Endothelial cell (in vitro differentiated cells): Measurements from ENCODE around the gene TMEM171. TPM values are rescaled to one million over a fixed set of nuclear protein-coding genes. Genes with fewer than 3 reads are reported as not detected.
A peak's percentile ranks its signal among the peaks of the same experiment; 100 is the strongest.

Experiments used
- DNase-seq: peaks from one replicate; pipeline ENCODE4 v3.0.0; 2021; ENCODE audit warnings: low spot score
- H3K27ac Mint-ChIP-seq: one replicate; pipeline ENCODE4 v1.8.0; 2021; ENCODE audit warnings: mixed read lengths, inconsistent platforms; ENCODE audit not compliant: unreplicated experiment
- H3K27me3 Mint-ChIP-seq: one replicate; pipeline ENCODE4 v1.8.0; 2021; ENCODE audit warnings: mild to moderate bottlenecking, moderate library complexity, mixed read lengths, inconsistent platforms; ENCODE audit not compliant: unreplicated experiment
- H3K36me3 Mint-ChIP-seq: one replicate; pipeline ENCODE4 v1.8.0; 2021; ENCODE audit warnings: mild to moderate bottlenecking, low read depth, mixed read lengths, inconsistent platforms; ENCODE audit not compliant: unreplicated experiment
- H3K4me1 Mint-ChIP-seq: one replicate; pipeline ENCODE4 v1.8.0; 2021; ENCODE audit warnings: mild to moderate bottlenecking, mixed read lengths, inconsistent platforms; ENCODE audit not compliant: unreplicated experiment
- H3K4me3 Mint-ChIP-seq: one replicate; pipeline ENCODE4 v1.8.0; 2021; ENCODE audit warnings: mild to moderate bottlenecking, mixed read lengths, inconsistent platforms; ENCODE audit not compliant: unreplicated experiment
- H3K9me3 Mint-ChIP-seq: one replicate; pipeline ENCODE4 v1.8.0; 2021; ENCODE audit warnings: mixed read lengths, inconsistent platforms; ENCODE audit not compliant: unreplicated experiment
- long read RNA-seq: library from polyadenylated mRNA; unstranded; transcript quantifications from one replicate; pipeline ENCODE4 v2.0.0, GENCODE V29; 2020; ENCODE audit not compliant: unreplicated experiment
- total RNA-seq: library from RNA; stranded (reverse); fragmentation: NEBNext Ultra II Directional; extraction: Animal tissue kit (Norgen Biotek cat#: 25700); gene quantifications from one replicate; pipeline ENCODE4 v1.2.1, GENCODE V29; 2021; ENCODE audit not compliant: unreplicated experiment
- TF ChIP-seq, protein P1 (sequence below): fragments of 200-600 bp; sonication (generic); IDR thresholded peaks from one replicate; pipeline ENCODE4 v1.5.0; 2021; ENCODE audit warnings: antibody characterized with exemption; ENCODE audit not compliant: unreplicated experiment

The TMEM171 gene, protein sequence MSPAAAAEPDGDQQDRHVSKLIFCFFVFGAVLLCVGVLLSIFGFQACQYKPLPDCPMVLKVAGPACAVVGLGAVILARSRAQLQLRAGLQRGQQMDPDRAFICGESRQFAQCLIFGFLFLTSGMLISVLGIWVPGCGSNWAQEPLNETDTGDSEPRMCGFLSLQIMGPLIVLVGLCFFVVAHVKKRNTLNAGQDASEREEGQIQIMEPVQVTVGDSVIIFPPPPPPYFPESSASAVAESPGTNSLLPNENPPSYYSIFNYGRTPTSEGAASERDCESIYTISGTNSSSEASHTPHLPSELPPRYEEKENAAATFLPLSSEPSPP
- not detected for total RNA-seq
- long read RNA-seq, result 0 reads

DNA sequence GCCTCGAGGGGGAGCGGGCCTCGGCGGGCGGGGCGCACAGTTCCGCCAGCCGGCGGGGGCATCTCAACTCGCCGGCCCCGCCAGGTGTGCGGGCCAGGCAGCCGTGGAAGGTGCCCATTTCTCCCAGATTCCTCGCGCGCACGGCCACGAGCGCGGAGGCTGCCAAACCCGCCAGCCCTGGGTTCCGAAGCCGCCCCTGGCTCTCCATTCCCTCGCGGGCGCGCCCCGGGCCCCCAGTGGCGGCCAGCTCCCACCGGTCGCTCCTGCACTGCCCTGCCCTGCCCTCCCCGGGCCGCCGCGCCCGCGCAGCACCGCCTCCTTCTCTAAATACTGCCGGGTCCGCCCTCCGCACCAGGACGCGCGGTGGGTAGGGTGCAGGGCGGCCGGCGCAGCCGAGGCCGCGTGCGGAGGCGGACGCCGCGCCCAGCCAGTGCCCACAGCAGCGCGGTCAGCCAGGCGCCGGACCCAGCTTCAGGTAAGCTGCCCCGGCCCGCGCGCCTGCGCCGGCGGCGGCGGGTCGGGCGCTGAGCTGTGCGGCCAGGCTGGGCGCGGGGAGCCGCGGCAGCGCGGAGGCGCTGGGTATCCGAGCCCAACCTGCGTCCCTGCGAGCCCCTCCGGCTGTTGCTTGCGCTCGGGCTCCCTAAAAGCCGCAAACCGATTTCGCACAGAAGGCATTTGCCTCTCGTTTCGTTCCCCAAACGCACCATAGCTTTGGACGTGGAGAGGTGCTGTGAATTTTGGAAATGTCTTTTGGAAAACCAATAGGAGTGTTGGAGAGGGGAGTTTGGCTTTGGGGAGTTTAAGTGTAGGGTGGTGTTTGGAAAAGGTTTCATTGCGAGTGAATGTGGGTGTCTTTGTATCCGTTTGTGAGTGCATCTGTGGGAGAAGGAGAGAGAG lies at the start of gene TMEM171:
Gene TMEM171, plus strand, starts transcription at position 354 of the 897 bp plus-strand sequence. CDS start 2,799 bp downstream, outside the sequence.
- peaks cover 12% of the 10 kb centered on the region for H3K27me3 Mint-ChIP-seq
- TF ChIP-seq, protein P1, sequence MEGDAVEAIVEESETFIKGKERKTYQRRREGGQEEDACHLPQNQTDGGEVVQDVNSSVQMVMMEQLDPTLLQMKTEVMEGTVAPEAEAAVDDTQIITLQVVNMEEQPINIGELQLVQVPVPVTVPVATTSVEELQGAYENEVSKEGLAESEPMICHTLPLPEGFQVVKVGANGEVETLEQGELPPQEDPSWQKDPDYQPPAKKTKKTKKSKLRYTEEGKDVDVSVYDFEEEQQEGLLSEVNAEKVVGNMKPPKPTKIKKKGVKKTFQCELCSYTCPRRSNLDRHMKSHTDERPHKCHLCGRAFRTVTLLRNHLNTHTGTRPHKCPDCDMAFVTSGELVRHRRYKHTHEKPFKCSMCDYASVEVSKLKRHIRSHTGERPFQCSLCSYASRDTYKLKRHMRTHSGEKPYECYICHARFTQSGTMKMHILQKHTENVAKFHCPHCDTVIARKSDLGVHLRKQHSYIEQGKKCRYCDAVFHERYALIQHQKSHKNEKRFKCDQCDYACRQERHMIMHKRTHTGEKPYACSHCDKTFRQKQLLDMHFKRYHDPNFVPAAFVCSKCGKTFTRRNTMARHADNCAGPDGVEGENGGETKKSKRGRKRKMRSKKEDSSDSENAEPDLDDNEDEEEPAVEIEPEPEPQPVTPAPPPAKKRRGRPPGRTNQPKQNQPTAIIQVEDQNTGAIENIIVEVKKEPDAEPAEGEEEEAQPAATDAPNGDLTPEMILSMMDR, result no peak
- H3K36me3 Mint-ChIP-seq, result peaks cover 4% of the 10 kb centered on the region
- no peak within 1 kb of the TSS for H3K27ac Mint-ChIP-seq
- H3K4me3 Mint-ChIP-seq, result peak within 1 kb of the TSS; percentile 82
- DNase-seq, result peak; percentile 48
- H3K4me1 Mint-ChIP-seq, result peaks cover 7% of the 10 kb centered on the region
- no peaks in the 10 kb centered on the region for H3K9me3 Mint-ChIP-seq

DNA sequence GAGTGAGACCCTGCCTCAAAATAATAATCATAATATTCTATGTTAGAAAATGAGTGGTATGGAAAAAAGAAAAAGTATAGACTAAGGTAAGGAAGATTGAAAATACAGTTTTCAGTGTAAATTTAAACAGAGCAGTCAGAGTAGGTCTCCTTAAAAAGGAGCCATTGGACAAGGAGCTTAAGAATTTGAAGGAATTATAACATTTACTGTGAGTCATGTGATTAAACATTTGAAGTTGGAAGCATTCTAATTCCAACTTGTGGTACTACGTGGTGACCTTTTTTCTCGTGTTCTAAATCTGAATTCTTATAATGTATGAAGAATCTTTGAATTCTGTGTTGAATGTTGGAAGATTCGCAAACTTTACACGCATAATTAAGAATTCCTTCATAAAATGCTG lies 39.3 kb upstream of the TMEM171 start:
- no peak for DNase-seq
- H3K27me3 Mint-ChIP-seq, result no peaks in the 10 kb centered on the region
- TF ChIP-seq, protein P1, result no peak
- no peak overlapping the region for H3K4me3 Mint-ChIP-seq
- H3K9me3 Mint-ChIP-seq, result no peaks in the 10 kb centered on the region
- H3K27ac Mint-ChIP-seq, result no peak overlapping the region
- H3K4me1 Mint-ChIP-seq, result no peaks in the 10 kb centered on the region
- H3K36me3 Mint-ChIP-seq, result no peaks in the 10 kb centered on the region

DNA sequence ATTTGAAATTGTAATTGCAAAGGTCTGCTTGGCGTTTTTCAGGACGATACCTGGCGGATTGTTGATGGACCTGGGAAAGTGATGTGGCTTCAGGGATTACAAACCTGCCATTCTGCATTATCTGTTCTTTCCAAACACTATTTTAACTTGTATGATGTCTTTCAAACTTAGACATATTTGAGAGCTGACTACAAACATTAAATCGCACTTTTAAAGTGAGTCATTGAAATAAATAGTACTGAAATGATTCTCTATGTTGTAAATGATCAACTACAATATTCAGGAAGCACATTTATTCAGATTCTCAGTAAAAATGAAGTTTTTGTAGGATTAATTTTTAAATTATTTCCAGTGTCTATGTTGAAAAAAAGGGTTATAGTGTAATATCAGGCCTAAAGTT lies 32.3 kb upstream of the TMEM171 start:
- Mint-ChIP-seq H3K36me3 (peaks cover 6% of the 10 kb centered on the region), H3K9me3 (no peaks in the 10 kb centered on the region), H3K27ac (no peak overlapping the region), H3K4me1 (no peaks in the 10 kb centered on the region), H3K27me3 (peaks cover 4% of the 10 kb centered on the region), H3K4me3 (no peak overlapping the region)
- TF ChIP-seq, protein P1, result no peak
- DNase-seq, result no peak

DNA sequence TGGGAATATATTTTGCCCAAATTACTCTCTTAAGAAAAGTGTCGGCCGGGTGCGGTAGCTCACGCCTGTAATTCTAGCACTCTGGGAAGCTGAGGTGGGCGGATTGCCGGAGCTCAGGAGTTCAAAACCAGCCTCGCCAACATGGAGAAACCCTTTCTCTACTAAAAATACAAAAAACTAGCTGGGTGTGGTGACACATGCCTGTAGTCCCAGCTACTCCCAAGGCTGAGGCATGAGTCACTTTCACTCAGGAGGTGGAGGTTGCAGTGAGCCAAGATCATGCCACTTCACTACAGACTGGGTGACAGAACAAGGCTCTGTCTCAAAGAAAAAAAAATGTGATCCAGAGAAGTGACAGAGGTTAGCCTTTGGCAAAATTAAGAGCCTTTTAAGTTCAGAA lies 26.4 kb upstream of the TMEM171 start:
- TF ChIP-seq, protein P1, result no peak
- Mint-ChIP-seq H3K9me3 (peaks cover 7% of the 10 kb centered on the region), H3K4me3 (no peak overlapping the region), H3K4me1 (no peaks in the 10 kb centered on the region), H3K27me3 (no peaks in the 10 kb centered on the region), H3K27ac (no peak overlapping the region), H3K36me3 (no peaks in the 10 kb centered on the region)
- DNase-seq, result no peak
